Measurements from ENCODE around the gene ATP8A2.
"Not testable (repeated sequence)": the region's sequence is repeated elsewhere in the genome, so short reads cannot be mapped to it uniquely, and the experiment has no call there.

The ATP8A2 gene

DNA sequence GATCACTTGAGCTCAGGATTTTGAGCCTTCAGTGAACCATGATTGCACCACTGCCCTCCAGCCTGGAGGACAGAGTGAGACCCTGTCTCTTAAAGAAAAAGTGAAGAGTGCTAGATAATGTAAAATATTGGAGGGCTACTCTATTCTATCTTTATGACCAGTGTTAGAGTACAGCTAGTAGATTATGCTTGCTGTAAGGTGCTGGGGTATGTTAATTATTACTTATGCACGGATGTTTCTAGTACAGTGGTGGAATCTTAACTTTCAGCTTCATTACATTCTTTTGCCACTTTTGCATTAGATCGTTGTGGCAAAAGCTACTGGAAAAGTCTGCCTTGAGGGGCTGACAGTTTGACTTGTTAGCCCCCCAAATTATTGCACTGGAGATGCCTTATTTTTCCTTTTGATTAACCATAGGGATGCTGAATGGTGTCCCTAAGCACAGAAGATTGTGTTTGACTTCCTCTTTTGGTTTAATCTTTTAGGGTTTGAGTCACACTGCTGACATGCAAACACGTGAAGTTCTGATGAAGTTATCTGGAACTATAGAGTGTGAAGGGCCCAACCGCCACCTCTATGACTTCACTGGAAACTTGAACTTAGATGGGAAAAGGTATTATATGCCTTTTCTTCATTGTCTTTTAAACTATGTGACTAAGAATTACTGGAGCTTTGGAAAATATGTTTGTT, 169.8 kb downstream of the ATP8A2 start:
- DNase-seq (ENCODE audit: low read depth in 2 of 2) = no peak

DNA sequence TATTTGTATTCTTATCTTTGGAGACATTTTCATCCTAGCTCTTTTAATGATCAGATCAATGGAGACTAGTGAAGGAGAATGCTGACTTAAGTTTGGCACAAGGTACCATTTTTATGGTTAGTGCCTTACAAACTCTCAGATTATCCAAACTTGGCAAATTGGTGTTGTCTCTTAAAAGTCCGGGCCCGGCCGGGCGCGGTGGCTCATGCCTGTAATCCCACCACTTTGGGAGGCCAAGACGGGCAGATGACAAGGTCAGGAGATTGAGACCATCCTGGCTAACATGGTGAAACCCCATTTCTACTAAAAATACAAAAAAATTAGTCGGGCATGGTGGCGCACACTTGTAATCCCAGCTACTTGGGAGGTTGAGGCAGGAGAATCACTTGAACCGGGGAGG, 177.2 kb downstream of the ATP8A2 start:
- DNase-seq (ENCODE audit: low read depth in 2 of 2) = not testable (repeated sequence)

DNA sequence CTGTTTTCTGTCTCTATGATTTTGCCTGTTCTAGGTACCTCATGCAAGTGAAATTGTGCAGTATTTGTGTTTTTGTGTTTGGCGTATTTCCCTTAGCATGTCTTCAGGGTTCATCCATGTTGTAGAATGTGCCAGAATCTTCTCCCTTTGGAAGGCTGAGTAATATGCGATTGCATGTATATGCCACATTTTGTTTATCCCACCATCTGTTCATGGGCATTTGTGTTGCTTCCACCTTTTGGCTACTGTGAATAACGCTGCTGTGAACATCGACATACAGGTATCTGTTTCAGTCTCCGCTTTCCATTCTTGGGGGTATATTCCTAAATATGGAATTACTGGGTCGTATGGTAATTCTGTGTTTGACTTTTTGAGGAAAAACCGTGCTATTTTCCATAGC, 190.0 kb downstream of the ATP8A2 start:
- DNase-seq (ENCODE audit: low read depth in 2 of 2) = no peak

DNA sequence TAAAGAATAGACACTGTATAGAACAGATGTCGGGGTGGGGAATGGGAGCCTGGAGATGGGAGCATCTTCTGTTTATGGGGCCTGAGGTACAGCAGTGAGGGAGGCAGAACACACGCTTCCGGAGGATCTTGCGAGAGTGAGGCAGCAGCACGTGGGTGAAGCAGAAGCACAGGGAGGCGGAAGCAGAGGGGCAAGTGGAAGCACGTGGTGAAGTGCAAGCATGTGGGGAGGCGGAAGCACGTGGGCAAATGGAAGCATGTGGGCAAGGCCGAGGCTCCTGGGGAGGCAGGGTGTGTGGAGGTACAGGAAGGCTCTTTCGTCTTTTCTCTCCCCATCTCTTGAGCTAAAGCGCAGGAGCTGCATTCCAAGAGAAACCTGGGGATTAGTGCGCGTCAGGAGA, 198.4 kb downstream of the ATP8A2 start:
- no peak for DNase-seq (ENCODE audit: low read depth in 2 of 2)

DNA sequence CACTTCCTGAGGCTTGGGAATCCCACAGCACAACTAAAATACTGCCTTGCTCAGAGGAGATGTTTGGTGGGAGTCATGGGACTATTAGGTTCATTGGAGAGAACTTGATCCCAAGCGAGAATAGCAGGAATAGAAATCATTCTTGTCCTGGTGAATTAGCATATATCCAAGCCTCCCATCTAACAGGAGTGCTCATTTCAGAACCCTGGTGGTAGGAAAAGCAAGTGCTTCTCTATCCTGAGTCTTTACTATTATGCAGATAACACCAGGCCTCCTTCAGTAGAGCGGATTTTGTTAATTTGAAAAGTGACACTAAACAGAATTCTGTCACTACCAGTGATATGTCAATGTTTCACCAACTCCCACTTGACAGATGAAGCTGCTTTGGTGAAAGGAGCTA, 199.5 kb downstream of the ATP8A2 start:
- no peak for DNase-seq (ENCODE audit: low read depth in 2 of 2)

DNA sequence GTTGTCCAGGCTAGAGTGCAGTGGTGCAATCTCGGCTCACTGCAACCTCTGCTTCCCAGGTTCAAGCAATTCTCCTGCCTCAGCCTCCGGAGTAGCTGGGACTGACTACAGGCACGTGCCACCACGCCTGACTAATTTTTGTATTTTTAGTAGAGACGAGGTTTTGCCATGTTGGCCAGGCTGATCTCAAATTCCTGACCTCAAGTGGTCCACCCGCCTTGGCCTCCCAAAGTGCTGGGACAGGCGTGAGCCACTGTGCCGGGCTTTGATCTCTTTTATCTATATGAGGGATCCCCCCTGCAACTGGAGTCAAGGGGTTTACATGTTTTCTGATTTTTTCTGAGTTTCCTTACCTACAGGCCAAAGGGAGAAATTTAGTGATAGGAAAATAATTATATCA, 200.4 kb downstream of the ATP8A2 start:
- DNase-seq (ENCODE audit: low read depth in 2 of 2) = not testable (repeated sequence)

DNA sequence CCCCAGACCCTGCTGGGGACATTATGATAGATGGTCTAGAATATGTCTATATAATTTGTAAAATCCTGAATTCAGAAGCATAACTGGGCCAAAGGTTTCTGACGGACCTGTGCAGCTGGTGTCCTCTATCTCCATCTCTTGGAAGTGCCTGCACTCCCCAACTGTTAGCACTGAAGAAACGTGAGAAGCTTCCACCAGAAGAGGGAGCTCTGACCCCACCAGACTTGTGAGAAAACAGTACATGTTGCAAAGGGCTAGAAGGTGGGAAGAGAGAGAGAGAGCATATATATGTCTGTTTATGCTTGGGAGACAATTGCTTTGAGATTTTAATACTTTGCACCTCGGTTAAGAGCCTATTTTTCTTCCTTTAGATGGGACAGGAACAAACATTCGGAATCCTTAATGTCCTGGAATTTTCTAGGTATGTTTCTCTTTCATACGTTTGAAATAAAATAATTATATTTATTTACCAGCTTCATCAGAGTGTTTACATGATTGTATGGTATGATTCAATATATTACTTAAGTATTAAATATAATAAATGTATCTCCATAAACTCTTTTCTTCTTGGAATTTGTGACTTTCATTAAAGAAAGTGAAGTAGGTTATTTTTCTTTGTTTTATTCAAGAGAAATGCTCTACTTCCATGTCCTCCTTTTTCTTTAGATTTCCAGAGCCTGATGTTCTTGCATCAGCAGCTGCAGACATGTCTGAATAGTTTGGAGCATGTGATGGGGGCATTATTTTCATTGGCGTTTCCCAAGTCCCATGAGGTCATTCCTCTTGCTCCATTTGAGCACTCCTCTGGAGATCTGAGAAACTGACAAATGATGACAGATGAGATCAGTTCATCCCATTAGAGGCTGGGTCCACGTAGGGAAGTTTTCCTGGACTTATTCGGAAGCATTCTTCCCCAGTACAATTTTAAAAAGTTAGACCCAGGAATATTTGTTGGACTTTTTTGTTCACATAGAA, 202.9 kb downstream of the ATP8A2 start:
- peak; percentile 38 to 42 for DNase-seq (ENCODE audit: low read depth in 2 of 2)

DNA sequence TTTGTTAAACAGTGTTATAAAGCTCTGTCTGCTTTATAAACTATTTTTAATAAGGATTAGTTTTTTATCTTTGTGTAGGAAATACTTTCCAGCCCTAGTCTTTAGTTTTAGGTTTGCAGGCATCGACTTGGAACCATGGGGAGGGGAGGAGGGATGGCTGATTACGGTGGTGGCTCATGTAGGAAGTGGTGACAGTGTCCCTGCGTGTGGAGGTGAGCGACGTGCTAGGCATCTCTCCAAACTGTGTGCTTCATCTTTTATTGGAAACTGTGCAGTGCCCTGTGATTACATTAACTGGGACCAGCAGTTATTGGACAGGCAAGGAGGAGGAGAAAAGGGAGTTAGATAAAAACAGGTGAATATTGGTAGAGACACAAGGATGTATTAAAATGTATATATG, 203.8 kb downstream of the ATP8A2 start:
- DNase-seq (ENCODE audit: low read depth in 2 of 2) = no peak

DNA sequence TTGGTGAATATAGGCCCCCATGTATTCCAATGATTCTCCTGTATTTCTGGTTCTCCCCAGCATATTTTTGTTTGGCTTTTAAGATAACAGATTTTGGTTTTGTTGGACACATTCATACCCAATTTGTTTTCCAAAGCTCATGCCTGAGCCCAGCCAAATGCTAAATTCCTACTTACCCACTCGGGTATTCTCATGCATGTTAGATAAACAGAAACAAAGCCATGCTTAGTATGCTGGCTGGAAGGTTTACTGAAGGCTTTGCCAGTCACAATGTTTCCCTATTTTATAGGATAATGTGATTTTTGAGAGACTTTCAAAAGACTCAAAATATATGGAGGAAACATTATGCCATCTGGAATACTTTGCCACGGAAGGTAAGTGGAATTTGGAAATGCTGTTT, 206.8 kb downstream of the ATP8A2 start:
- DNase-seq (ENCODE audit: low read depth in 2 of 2) = no peak

DNA sequence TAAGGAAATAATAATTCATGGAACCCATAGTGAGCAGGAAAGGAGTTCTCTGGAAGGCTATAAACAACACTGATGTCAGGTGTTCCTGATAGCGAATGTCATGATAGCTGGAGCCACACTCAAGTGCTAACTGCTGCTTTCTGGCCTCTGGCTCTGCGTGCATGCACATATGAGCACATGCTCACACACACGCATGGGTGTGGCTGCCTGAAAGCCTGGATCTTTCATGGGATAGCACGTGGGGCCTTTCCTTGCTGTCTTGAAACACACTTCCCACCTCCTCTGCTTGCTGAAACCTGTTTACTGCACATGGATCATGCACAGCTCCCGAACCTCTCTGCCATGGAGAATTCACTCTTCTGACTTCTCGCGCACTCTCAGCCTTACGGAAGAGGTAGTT, 207.4 kb downstream of the ATP8A2 start:
- no peak for DNase-seq (ENCODE audit: low read depth in 2 of 2)

DNA sequence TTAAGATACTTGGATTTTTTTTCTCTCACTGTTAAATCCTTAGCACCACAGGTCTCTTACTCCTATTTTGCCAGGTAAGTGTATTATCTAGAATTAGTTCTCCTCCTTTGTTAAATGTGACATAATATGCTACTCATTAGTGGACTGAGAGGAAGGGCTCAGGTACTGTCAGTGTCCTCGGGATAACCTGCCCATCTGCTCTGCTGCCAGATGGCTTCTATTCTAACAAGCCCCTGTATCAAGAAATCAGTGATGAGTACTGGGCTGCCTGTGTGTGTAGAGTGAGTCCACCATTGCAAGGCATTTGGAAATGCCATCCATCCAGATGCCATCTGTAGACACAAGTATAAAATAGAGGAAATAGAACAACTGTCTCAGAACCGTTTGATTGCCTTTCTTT, 209.6 kb downstream of the ATP8A2 start:
- no peak for DNase-seq (ENCODE audit: low read depth in 2 of 2)

DNA sequence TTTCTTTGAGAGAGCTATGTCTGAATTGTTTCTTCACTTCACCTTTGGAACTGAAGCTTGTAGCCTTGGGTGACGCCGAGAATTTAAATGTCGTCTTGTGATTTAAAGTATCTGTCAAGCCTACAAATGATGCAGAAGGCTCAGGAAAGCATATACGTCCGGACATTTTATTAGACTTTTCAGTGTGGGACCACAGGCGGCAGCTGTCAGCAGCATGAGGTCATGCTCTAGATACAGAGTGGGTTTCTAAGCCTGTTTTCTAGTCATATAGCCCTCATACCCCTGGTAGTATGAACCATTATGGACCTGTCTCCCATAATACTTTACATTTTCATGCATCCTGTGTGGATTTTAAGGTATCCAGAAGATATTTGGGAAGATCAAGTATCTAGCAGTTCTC, 212.3 kb downstream of the ATP8A2 start:
- DNase-seq (ENCODE audit: low read depth in 2 of 2) = no peak

DNA sequence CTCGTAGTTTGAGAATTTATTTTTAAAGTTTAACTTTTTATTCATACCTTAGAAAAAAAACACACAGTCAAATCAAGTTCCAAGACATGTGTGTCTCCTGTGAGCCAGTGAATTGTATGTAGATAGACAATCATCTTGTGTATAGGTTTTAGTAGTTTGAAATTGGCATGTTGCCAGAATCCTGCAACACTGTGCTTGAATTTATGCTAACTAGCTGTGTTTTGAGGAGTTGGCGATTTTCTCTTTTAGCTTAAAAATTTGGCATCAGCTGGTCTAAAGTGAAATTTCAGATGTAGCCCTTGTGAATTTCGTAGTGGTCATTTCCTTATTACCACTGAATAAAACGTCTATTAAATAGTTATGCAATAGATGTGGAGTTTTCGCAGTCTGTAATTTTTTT, 213.2 kb downstream of the ATP8A2 start:
- no peak for DNase-seq (ENCODE audit: low read depth in 2 of 2)

DNA sequence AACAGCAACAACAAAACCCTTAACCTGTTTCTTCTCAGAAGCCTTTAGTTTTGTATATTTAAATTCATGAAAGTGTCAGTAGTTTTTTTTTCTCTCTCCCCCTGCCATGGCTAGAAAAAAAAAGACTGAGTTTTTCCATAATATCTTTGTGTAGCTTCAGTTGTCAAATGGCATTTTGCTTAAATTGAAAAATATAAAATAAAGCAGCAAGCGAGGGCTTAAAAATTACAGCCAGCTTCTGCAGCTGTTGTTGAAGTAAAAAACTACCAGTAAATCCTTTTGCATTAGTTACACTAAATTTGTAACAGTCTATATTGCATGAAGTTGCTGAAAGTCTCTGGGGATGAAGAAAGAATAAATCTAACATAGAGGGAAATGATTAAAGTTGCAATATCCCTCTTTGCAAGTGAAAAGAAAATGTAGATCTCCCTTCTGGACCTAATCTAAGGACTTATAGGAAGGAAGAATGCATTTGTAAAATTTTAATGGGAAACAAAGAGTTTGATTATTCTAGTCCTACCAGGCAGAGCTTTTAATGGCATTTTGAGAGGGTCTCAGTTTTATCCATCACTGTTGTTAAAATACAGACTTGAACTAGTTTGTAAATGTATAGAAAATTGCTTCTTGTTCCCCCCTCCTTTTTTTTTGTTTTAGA, 215.7 kb downstream of the ATP8A2 start:
- no peak for DNase-seq (ENCODE audit: low read depth in 2 of 2)

DNA sequence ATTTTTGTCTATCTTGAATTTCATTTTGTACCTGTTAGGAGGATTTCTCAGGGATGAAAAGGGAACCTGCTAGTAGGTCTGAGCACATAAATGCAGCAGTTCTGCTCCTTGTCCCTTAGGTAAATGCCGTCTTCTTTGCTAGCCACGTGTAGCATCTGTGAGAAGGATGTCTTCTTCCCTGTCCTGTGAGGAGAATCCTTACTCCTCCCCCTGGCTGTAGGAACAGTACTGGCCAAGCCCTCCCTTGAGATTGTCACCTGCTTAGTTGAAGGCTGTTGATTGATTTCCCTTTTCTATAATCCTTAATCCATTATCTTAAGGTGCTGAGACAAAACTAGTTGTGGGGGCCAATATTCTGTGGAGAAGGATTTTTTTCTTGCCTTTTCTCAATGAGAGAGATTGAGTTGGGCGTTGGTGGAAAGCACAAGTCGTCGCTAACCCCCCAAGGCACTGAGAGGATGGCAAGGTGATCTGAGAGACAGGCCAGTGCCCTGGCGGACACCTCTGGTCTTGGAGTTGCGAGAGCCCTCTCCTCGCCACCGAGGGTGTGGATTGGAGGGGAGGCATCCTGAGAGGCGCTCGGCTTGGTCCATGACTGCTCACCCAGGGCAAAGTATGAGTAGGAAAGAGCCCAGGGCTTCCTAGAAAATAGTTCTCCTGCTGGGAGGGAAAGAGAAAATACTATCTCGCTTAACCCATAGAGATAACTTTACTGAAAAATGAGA, 216.7 kb downstream of the ATP8A2 start:
- no peak for DNase-seq (ENCODE audit: low read depth in 2 of 2)

DNA sequence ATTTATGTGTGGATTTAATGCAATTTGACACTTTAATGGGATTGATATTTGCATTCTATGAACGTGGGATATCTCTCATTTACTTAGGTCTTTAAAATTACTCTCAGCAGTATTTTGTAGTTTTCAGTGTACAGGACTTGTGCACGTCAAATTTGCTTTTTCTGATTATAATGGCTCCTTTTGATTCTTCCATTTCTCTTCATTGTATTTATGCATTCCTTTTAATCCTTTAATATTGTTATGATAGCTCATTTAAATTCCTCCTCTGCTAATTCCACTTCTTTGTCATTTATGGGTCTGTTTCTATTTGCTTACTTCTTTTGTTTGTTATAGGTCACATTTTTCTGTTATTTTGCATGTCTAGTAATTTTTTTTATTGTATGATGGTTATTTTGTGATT, 226.6 kb downstream of the ATP8A2 start:
- no peak for DNase-seq (ENCODE audit: low read depth in 2 of 2)

DNA sequence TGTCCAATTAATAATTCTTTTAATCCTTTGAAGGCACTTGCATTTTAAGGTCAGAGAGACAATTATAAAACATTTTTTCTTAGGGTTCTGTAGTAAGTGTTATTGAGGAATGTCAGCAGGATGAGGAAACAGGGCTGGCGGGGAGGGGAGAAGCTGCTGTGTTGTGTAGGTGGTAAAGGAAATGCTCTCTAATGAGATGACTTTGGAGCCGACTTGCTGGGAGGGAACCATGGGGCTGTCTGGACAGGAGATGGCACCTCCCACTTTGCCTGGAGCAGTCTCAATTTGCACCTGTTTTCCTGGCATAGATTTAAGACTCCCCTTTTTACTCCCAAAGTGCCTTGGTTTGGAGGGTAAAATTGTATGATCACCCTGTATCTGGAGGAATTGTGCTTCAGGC, 230.4 kb downstream of the ATP8A2 start:
- DNase-seq (ENCODE audit: low read depth in 2 of 2) = no peak

DNA sequence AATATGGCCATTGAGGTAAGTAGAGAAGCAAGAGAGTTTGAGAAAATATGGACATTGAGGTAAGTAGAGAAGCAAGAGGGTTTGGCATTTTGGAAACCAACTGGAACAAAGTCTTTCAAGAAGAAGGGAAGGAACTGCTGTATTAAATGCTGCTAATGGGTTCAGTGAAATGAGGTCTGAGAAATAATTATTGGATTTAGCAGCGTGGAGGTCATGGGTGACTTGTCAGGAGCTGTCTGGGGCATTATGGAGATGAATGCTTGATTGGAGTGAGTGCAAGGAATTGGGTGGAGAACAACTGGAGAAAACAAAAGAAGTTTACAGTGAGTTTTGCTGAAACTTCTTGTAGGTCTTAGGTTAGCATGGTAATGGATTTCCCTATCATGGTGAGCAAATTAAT, 232.3 kb downstream of the ATP8A2 start:
- DNase-seq (ENCODE audit: low read depth in 2 of 2) = no peak

DNA sequence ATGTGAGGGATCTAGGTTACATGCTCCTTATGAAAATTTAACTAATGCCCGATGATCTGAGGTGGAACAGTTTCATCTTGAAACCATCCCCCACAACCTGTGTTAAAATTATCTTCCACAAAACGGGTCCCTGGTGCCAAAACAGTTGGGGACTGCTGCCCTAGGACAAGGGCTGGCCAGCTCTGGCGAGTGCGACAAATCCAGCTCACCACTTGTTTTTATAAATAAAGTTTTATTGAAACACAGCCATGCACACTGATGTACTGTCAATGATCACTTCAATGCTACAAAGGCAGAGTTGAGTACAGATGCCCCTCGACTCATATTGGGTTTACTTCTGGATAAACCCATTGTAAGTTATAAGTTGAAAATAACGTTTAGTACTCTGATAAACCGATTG, 235.3 kb downstream of the ATP8A2 start:
- no peak for DNase-seq (ENCODE audit: low read depth in 2 of 2)

DNA sequence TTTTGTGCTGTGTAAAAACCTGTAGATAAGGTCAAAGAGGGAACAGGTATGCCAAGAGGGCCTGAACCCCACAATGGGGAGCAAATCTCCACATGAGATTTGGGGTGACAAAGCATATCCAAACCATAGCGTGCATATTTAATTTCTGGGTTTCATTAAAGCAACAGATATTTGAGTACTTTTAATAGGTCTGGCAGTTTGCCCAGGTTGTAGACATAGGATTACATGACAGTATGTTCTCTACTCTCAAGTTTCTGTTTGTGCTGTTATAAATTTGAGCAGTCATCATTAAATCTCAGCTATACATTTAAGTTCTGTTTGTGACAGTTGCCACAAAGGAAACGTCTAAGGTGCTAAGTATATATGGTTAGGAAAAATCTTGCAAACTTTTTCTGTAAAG, 236.4 kb downstream of the ATP8A2 start:
- DNase-seq (ENCODE audit: low read depth in 2 of 2) = no peak

DNA sequence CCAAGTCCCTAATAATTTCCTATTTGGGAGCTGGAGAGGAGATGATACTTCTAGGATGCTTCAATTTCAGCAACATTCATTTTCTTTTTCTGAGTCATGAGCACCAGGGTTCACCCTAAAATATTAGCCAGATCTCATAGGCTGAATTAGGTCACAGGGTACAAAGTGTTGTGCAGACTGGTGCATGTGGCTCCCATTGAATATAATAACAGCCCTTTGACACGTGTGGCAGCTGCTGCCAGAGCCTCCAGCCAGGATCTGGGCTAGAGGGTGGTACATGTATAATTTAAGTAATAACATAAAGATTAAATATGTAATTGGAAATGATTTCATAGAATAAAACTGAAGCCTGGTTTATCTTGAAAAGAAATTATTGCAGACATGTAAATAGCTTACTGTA, 244.9 kb downstream of the ATP8A2 start:
- no peak for DNase-seq (ENCODE audit: low read depth in 2 of 2)

DNA sequence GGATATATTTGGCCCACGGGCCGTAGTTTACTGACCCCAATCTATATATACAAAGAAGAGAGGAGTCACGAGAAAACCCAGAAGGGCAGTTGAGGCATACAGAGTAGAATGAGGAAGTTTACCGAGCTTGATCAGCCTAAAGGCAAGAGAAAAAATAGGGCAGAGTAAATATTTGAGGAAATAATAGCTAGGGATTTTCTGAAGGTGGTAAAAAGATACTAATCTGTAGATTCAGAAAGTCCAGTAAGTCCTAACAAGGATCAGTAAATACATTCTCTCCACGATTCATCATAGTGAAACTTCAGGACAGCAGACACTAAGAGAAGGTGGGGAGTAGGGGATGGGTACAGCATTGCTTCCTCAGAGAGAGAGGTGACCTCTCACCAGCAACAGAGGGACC, 248.1 kb downstream of the ATP8A2 start:
- no peak for DNase-seq (ENCODE audit: low read depth in 2 of 2)
